Measurements from ENCODE around the gene EBPL.

- TF ChIP-seq YY1 (IDR thresholded peaks at IDR 0.05; ENCODE audit: insufficient read depth, insufficient read length) (no peak), ZNF274 (IDR thresholded peaks at IDR 0.05; ENCODE audit: low read depth, low read length) (no peak), SUZ12 (IDR thresholded peaks at IDR 0.05; ENCODE audit: extremely low read depth, insufficient read depth, insufficient read length) (no peak)
Measured at GRCh38 chr13:49693877-49694276, 2.6 kb upstream of the EBPL start.

Measured in NT2/D1 (cell line).